ENCODE results near the gene LMNA. TPM values are rescaled to one million over a fixed set of nuclear protein-coding genes. Genes with fewer than 3 reads are reported as not detected.
A peak's percentile ranks its signal among the peaks of the same experiment; 100 is the strongest.

LMNA gene
- total RNA-seq, 1 experiment from 2014 or later, result 51.0 TPM

DNA sequence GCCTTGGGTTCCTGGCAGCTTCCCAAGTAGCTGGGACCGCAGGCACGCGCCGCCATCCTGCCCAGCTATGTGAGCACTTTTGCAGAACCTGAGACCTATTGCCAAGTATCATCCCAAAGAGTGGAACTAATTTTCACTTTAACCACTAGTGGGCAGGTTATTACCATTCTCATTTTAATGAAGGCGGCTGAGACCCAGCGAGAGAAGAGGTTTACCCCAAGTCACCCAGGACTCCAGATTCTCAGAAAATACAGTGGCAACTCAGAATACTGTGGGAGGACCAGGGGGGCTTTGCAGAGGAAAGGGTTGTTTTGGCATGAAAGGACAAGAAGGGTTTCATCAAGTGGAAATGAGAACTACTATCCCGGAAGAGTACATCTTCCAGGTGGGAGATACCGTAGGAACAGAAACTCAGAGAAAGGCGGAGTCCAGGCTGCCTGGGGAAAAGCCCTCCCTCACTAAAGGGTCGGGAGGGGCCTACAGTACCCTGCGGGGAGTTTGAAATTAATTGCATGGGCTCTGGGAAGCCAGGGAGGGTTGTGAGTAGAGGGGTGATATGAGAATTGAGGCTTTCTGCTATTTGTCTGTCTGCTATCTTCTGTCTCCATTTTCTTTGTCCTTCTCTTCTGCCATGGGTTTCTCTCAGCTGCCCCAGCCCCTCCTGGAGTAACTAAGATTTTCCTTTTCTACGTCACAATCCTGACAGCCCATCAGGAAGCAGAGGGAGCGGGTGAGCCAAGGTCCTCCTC lies 31.7 kb downstream of the LMNA start:
- H4K8ac ChIP-seq (replicated peaks; ENCODE audit: insufficient read length, low read depth, low read length), result no peak overlapping the region
- no peak overlapping the region for H3K4ac ChIP-seq (ENCODE audit: low read depth, low read length)

More for the DNA sequence above, 31.7 kb downstream of the LMNA start:
- H4K5ac ChIP-seq (ENCODE audit: insufficient read length, low read depth, low read length), result no peak overlapping the region
- no peak overlapping the region for H3K56ac ChIP-seq (ENCODE audit: insufficient read length, low read depth, low read length)
- H3K9me3 ChIP-seq (ENCODE audit: control insufficient read depth, low read depth, low read length), result no peaks in the 10 kb centered on the region
- no peaks in the 10 kb centered on the region for H3K79me1 ChIP-seq (ENCODE audit: insufficient read depth, low read depth, low read length, poor library complexity, severe bottlenecking)
- no peak overlapping the region for H2BK15ac ChIP-seq (ENCODE audit: low read depth, low read length)
- no peak overlapping the region for H3K27ac ChIP-seq (ENCODE audit: insufficient read length, low read depth, low read length)
- no peak overlapping the region for H3K23ac ChIP-seq (ENCODE audit: insufficient read length, low read depth, low read length)
- H3K4me1 Mint-ChIP-seq, result peaks cover 57 to 59% of the 10 kb centered on the region in 2 experiments
- no peak overlapping the region for H3T11ph ChIP-seq (ENCODE audit: low read length)
- no peak overlapping the region for H2BK120ac ChIP-seq (ENCODE audit: low read depth, low read length, poor library complexity, severe bottlenecking)
- peak overlapping the region; percentile 46 to 64 for H3K4me3 Mint-ChIP-seq
- peak overlapping the region; percentile 75 to 95 (median 93) for H3K27ac Mint-ChIP-seq
- H3K9me3 Mint-ChIP-seq, result no peaks in the 10 kb centered on the region
- H3K18ac ChIP-seq (ENCODE audit: insufficient read length, low read depth, low read length), result peak overlapping the region; percentile 27
- H3K4me2 ChIP-seq (ENCODE audit: insufficient read depth, insufficient read length, low read length), result no peak overlapping the region
- DNase-seq, result no peak
- peak overlapping the region; percentile 25; the same call in 1 of the 2 replicates for H3K14ac ChIP-seq (ENCODE audit: insufficient read depth, low read length)
- H4K91ac ChIP-seq (ENCODE audit: insufficient read length, low read depth, low read length), result no peak overlapping the region
- peaks cover 20% of the 10 kb centered on the region; the same call in 1 of the 2 replicates for H3K4me1 ChIP-seq (ENCODE audit: insufficient read depth, low read length)
- H3K36me3 Mint-ChIP-seq (ENCODE audit: insufficient read depth in 1 of 3, low read depth in 3 of 3), result no peaks in the 10 kb centered on the region
- H3K23me2 ChIP-seq (ENCODE audit: insufficient read length, low read depth, low read length, poor library complexity, severe bottlenecking), result no peaks in the 10 kb centered on the region
- no peaks in the 10 kb centered on the region for H3K27me3 ChIP-seq (ENCODE audit: insufficient read depth, low read length)
- H2BK20ac ChIP-seq (ENCODE audit: low read depth, low read length, poor library complexity, severe bottlenecking), result no peak overlapping the region
- H2BK5ac ChIP-seq (ENCODE audit: insufficient read length, low read length), result no peak overlapping the region
- no peak overlapping the region for H2BK12ac ChIP-seq (ENCODE audit: insufficient read length, low read depth, low read length)
- WGBS (ENCODE audit: extremely low coverage, insufficient read length, low lambda C conversion rate), result no CpG with 5 or more reads among the region's 13 CpGs
- H3K9ac ChIP-seq (ENCODE audit: extremely low read depth, insufficient read length, low read length), result no peak overlapping the region
- no peak overlapping the region for H2AFZ ChIP-seq (ENCODE audit: low read length)
- H3K27me3 Mint-ChIP-seq (ENCODE audit: low read depth), result no peaks in the 10 kb centered on the region; the same call in 1 of the 2 replicates
- TF ChIP-seq, protein P1, sequence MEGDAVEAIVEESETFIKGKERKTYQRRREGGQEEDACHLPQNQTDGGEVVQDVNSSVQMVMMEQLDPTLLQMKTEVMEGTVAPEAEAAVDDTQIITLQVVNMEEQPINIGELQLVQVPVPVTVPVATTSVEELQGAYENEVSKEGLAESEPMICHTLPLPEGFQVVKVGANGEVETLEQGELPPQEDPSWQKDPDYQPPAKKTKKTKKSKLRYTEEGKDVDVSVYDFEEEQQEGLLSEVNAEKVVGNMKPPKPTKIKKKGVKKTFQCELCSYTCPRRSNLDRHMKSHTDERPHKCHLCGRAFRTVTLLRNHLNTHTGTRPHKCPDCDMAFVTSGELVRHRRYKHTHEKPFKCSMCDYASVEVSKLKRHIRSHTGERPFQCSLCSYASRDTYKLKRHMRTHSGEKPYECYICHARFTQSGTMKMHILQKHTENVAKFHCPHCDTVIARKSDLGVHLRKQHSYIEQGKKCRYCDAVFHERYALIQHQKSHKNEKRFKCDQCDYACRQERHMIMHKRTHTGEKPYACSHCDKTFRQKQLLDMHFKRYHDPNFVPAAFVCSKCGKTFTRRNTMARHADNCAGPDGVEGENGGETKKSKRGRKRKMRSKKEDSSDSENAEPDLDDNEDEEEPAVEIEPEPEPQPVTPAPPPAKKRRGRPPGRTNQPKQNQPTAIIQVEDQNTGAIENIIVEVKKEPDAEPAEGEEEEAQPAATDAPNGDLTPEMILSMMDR (conservative IDR thresholded peaks at IDR 0.05), result peak; percentile 70
- no peaks in the 10 kb centered on the region for H3K79me2 ChIP-seq (ENCODE audit: insufficient read depth, low read length)
- H2AK5ac ChIP-seq (ENCODE audit: insufficient read length, low read length), result no peak overlapping the region
- H4K20me1 ChIP-seq (ENCODE audit: control insufficient read depth, insufficient read depth, insufficient read length), result no peaks in the 10 kb centered on the region

Data from H9 (cell line).